SH-SY5Y (cell line): Measurements from ENCODE around the gene HES7.

ENCODE experiments used
- GATA2 ChIP-seq: IDR thresholded peaks from 2 replicates; pipeline ENCODE4 v1.6.1; 2011; ENCODE audit warnings: mild to moderate bottlenecking, low read depth, low read length
- GATA3 ChIP-seq: IDR thresholded peaks from 2 replicates; pipeline ENCODE4 v1.6.1; 2011; ENCODE audit warnings: low read depth, mild to moderate bottlenecking, low read length, moderate library complexity

GRCh38 chr17:8152112-8152775 is 28.3 kb upstream of the HES7 start, which contains the start of gene PER1:
- TF ChIP-seq GATA3, result no peak
- TF ChIP-seq GATA2, result no peak; the same call in 1 of the 2 replicates
